Astrocyte of the spinal cord (primary cell): ENCODE results near the gene ERBB4.

Source experiments
- DNase-seq: peaks from one replicate; pipeline ENCODE4 v3.0.0; 2011; ENCODE audit warnings: low read depth, low spot score
- H3K4me3 ChIP-seq: 2 replicates; pipeline ENCODE4 v1.5.1; 2011; ENCODE audit warnings: low read depth, mild to moderate bottlenecking, low read length, moderate library complexity
- in situ Hi-C: cut with HindIII; loops from 2 replicates; pipeline ENCODE4 v1.10.0; 2017; ENCODE audit warnings: low sequenced_read_pairs
- TF ChIP-seq, protein P1 (sequence below): IDR thresholded peaks from 2 replicates; pipeline ENCODE4 v1.5.1; 2012; ENCODE audit warnings: low read depth, mild to moderate bottlenecking, low read length, inconsistent platforms

The ERBB4 gene

DNA sequence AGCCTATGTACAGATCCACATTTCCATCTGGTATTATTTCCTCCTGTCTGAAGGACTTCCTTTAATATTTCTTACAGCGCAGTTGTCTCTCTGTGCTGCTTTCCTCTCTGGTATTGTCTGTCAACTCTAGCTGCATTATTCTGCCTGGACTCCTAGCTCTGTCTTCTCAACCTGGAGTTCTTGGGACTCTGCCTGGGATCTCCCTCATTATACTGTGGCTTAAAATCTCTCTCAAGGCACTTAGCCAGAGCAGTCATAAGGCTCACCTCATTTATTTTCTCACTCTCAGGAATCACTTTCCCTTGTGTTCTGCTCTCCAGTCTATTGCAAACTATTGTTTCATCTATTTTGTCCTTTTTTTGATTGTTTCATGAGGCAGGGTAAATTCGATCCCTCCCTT is 850.4 kb downstream of the ERBB4 start:
- in situ Hi-C loops: no loop called here
- TF ChIP-seq, protein P1, sequence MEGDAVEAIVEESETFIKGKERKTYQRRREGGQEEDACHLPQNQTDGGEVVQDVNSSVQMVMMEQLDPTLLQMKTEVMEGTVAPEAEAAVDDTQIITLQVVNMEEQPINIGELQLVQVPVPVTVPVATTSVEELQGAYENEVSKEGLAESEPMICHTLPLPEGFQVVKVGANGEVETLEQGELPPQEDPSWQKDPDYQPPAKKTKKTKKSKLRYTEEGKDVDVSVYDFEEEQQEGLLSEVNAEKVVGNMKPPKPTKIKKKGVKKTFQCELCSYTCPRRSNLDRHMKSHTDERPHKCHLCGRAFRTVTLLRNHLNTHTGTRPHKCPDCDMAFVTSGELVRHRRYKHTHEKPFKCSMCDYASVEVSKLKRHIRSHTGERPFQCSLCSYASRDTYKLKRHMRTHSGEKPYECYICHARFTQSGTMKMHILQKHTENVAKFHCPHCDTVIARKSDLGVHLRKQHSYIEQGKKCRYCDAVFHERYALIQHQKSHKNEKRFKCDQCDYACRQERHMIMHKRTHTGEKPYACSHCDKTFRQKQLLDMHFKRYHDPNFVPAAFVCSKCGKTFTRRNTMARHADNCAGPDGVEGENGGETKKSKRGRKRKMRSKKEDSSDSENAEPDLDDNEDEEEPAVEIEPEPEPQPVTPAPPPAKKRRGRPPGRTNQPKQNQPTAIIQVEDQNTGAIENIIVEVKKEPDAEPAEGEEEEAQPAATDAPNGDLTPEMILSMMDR: no peak
- DNase-seq: no peak
- no peak overlapping the region for H3K4me3 ChIP-seq

DNA sequence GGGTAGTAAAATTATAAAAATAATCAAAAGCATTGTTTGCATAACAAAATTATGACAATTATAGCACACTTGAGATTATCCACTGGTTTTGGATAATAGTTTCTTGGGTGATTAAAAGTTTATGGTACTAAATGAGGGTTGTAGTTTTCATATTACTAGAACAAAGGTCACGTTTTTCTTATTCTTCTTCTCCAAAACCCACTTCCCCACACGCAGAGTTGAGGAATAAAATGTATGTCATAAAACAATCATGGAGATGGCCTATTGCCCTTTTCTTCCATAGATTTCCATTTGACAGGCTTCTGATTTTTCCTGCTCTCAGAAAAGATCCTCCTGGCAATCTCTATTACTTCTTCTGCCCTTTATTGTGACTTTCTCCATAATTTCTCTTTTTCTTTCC is 863.9 kb downstream of the ERBB4 start:
- TF ChIP-seq, protein P1: no peak
- in situ Hi-C loops: no loop called here
- no peak for DNase-seq
- no peak overlapping the region for H3K4me3 ChIP-seq

DNA sequence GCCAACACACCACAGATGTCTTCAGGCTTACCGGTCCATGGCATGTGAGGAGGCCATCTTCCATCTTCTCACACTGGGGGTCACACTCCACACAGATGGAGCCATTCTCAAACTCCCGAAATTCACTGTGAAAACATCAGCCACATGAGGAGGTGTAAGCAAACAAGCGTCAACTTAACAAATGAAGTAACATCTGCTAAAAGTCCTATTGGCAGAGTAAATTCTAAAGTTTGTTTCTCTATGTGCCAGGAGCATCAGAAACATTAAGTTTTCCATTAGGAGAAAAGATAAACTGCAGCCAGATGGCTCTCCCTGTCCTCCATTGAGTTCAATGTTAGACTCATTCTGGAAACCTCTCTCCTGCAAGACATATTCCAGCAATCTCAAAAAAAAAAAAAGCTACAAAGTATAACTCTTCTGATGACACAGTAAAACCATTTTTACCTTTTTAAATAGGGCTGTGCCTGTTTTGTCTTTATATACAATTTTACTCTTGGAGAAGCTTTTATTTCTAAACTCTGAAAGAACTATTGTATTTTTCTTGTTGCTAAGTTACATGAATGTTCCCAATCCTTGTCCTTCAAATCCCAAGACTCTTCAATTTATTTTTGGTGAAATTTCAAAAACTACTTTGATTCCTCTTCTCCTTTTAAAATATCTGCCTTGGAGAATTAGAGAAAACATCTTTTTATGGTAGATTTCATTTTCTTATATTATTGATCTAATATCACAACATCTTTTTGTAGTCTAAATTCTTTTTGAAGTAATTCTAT is 865.3 kb downstream of the ERBB4 start:
- DNase-seq: no peak
- TF ChIP-seq, protein P1: no peak
- H3K4me3 ChIP-seq: no peak overlapping the region
- in situ Hi-C loops: no loop called here

DNA sequence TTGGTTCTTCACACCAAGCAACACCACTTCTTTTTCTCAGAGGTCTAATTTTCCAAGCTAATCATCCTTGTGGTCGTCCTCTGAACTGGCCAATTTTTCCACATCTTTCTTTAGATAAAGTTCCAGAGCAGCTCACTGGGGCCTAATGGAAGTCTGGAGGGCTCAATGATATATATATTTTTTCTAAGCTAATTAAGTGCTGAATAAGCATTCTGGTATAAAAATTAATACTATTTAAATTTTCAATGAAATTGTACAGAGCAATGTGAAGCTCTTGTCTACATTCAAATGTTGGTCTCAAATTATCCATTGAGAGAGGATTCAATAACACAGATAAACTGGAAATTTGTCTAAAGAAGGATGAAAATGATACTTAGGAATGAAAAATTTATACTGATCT is 866.6 kb downstream of the ERBB4 start:
- H3K4me3 ChIP-seq: no peak overlapping the region
- TF ChIP-seq, protein P1: no peak
- DNase-seq: no peak
- in situ Hi-C loops: no loop called here

DNA sequence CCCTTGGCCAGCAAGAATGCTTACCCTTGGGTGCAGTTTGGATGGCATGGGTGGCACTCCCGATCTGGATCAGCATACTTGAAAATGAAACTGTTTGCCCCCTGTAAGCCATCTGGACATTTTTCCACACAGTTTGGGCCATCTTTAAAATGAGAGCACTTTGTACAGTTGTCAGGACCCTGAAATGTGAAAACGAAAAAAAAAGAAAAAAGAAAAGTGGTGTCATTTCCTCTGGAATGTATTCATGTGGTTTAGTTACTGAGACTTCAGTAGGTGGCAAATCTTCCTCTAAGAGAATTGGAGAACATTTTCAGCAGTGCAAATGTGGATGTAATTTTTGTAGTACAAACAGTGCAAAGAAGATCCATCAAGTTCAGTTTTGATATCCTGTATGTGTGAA is 873.3 kb downstream of the ERBB4 start:
- no peak overlapping the region for H3K4me3 ChIP-seq
- in situ Hi-C loops: no loop called here
- TF ChIP-seq, protein P1: no peak
- no peak for DNase-seq

DNA sequence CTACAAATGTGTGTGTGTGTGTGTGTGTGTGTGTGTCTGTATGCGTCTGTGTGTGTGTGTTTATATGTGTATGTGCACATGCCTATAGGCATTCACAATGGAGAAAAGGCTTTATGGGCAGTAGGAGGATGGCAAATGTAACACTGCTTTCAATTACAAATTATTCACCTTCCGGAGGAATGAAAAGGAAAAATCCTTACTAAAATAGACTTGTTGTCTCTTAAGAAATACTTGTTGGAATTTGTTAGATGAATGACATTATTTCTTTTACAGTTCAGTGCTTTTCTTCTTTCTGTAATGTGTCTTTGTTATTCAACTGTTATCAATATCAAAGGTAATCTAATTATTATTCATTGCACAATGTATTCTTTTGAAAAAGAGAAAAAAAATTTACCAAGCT is 874.3 kb downstream of the ERBB4 start:
- no peak overlapping the region for H3K4me3 ChIP-seq
- in situ Hi-C loops: no loop called here
- DNase-seq: no peak
- TF ChIP-seq, protein P1: no peak
